T-helper 2 cell (primary cell): ENCODE results near the gene CDC5L.
"Not testable (repeated sequence)": the region's sequence is repeated elsewhere in the genome, so short reads cannot be mapped to it uniquely, and the experiment has no call there.

Experiments
- DNase-seq, 5 experiments: peaks; one replicate each; pipeline versions ENCODE4 v3.0.0 to v3.0.0-alpha.2; 2012 to 2022

The CDC5L gene

DNA sequence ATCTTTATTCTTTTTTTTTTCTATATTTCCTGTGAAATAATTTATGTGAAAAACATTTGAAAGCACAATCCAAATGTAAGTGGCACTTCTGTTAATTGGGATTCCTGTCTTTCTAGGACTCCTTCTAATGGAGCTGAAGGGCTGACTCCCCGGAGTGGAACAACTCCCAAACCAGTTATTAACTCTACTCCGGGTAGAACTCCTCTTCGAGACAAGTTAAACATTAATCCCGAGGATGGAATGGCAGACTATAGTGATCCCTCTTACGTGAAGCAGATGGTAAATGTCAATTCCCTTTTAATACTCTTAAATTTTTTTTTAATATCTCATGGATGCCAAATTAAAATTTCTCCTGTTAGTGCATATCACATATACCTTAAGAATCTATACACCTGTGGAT, 35.0 kb downstream of the CDC5L start:
- DNase-seq, result no peak

DNA sequence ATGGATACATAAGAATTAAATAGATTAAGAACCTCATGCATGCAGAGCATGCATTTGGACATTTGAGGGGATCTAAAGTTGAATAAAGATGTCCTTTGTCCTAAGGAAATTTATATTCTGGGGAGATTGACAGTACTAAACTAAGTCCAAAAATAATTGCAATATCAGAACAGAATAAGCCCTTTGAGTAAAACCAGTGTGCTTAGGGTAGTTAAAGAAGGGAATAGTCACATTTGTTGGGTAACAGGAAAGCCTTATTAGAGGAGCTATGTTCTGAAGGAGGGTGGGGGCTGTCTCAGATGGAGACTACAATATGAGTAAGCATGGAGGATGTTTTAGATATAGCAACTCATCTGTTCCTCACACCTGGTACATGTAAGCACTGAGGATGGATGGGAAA, 35.8 kb downstream of the CDC5L start:
- no peak for DNase-seq

DNA sequence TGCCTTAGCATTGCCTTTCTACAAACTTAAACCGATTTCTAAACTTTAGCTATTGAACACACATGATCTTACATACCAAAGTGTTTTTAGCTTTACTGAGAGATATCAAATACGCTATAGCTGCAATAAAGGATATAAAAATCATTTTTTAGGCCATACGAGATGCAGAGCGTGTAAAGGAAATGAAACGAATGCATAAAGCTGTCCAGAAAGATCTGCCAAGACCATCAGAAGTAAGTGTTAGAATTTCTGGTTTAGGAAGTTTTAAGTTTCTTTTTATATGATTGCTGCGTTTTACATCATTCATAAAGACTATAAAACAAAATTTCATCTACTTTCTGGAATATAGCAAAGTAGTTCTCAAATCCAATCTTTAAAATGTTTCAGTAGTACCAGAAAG, 38.4 kb downstream of the CDC5L start:
- DNase-seq, result no peak

DNA sequence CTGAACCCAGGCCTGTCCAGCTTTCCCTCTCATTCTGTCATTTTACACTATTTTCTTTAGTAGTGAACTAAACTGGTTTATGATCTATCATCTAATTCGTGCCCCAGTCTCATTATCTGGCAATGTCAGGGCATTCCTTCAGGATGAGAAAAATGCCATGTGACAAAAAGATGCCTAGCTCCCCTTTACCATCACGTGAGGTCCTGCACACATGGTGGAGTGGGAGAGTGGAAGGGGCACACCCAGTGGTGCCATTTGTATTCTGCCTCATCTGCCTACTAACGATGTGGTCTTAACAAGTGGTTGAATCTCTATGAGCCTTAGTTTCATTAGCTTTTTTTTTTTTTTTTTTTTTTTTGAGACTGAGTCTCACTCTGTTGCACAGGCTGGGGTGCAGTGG, 41.2 kb downstream of the CDC5L start:
- DNase-seq, result no peak

DNA sequence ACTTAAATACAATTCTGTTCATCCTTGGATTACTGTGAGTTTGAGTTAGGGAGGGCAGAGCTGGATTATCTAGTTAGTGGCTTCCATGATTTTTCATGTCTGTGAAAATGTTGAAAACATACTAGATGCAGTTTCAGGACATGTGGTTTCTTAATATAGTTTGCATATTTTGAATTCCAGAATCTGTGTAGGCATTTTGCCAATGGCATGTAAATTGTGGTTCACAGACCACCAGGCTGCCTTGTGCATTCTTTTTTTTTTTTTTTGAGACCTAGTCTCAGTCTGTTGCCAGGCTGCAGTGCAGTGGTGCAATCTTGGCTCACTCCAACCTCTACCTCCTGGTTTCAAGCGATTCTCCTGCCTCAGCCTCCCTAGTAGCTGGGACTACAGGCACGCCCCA, 42.8 kb downstream of the CDC5L start:
- no peak for DNase-seq

DNA sequence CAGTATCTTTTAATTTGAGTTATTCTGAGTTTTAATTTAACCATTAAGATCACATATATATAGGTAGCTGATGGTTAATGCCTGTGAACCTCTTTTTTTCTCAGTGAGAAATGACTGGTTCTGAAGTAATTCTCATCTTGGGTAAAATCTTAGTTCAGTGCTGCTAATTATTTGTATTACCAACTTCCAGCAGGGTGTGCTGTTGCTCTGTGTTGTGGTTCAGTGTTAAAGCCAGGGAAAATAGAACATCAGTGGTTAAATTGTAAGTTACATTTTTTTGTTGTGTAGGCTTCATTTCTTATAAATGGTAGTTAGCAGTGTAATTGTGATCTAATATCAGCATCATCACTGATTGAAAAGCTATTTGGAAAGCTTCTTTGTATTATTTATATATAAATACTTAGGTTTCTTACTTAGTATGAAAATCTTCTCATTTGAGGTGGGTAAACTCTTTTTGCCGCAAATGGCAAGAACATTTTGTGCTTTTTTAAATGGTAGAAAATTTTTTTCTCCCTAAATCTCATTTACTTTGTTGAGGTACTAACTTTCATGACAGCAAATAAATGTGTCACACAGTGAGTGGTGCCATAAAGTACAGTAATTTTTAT, 43.7 kb downstream of the CDC5L start:
- peak in 2 of 5 experiments; percentile 23 to 69 for DNase-seq

DNA sequence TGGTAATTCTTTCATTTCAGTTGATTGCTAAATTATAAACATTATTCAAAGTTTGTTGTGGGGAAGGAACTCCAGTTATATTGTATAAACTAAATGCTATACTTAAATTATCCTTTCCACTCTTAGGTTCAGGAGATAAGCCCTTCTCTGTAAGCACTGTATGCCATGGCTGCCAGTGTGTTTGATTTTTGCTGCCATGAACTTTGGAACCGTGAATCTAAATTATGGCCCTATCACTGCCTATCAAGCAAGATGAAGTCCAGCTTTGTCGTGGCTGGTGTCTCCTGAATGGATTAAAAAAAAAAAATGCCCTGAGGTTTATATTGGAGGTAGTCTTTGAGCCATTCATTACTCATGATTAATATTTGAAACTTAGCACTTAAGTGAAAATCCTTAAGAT, 44.7 kb downstream of the CDC5L start:
- no peak for DNase-seq

DNA sequence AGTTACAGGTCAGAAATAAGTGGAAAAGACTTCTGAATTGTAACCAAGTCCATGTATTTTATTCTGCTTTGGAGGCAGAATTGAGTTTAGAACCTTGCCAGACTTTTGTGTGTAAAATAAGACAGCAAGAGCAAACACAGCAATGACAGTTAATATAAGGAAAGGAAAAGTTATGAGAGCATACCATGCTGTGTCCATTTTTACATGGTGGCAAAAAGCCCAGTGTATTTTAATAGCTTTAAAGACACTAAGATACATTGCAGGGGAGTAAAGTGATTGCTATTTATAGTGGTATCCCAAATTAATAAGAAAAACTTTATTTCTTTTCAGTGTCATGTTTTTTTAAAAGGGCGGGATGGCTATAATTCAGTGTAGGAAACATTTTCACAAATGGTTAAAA, 45.2 kb downstream of the CDC5L start:
- no peak for DNase-seq

DNA sequence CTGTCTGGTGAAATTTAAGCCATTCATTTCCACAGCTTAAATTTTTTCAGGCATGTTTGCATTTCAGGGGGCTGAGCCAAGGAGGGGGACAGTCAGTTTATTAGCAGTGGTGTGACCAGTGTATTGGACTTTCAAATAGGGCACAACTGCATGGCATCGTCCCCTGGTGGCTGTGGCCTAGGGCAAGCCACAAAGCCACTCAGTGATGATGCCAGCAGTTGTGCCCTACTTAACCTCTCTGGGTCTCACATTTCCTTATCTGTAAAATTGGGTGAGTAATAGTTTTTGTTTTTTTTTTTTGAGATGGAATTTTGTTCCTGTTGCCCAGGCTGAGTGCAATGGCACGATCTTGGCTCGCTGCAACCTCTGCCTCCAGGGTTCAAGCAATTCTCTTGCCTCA, 48.0 kb downstream of the CDC5L start:
- DNase-seq, result no peak

DNA sequence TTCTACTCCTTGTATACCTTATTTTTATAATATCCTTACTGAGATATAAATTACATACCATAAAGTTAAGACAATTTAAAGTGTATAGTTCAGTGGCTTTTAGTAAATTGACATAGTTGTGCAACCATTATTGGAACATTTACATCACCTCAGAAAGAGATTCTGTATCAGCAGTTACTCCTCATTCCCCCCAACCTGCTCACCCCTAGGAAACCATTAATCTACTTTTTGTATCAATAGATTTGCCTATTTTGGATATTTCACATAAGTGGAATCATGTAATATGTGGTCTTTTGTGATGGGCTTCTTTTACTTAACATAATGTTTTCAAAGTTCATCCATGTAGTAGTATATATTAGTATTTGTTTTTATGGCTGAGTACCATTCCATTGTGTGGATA, 51.3 kb downstream of the CDC5L start:
- DNase-seq, result no peak

DNA sequence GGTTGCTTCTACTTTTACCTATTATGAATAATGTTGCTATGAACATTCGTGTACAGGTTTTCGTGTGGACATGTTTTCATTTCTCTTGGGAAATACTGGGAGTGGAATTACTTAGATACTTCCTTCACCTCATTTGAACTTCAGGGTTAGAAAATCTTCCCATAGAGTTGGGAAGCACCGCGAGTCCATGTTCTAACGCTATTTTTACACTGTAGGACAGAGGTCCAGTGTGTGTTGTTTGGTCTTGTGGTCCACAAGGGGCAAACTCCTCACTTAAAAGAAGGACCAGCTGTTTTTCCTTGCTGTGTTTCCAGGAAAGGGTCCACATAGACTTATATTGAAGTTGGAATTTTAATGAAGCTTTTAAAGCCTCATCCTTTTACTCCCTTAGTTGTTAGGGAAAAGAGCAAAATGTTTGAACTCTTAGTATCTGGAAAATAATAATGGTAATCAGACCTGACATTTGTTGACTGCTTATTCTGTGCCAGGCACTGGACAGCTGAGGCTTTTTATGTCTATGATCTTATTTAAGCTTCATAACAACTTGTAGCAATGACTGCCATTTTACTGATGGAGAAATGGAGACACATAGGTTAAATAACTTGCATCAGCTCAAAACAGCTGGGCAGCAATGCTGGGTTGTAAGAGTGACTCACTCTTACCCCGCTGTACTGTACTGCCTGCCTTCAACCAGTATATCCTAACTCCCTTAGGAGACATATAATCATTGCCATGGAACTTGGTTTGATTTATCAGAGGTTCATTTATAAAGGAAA, 52.0 kb downstream of the CDC5L start:
- DNase-seq, result no peak

DNA sequence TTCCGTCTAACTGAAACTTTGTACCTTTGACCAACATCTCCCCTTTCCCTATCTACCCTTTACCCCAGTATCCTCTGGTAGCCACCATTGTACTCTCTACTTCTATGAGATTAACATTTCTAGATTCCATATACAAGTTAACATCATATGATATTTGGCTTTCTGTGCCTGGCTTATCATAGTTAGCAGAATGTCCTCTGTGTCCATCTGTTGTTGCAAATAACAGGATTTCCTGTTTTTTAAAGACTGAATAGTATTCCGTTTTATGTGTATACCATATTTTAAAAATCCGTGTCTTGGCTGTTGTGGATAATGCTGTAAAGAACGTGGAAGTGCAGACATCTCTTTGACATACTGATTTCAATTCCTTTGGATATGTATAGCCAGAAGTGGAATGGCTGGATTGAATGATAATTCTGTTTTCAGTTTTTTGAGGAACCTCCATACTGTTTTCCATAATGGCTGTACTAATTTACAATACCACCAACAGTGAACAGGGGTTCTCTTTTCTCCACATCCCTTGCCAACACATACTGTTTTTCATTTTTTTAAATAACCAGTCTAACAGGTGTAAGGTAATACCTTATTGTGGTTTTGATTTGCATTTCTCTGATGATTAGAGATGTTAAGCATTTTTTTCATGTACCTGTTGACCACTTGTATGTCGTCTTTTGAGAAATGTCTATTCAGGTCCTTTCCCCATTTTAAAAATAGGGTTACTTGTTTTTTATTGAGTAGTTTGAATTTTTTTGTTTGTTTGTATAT, 53.8 kb downstream of the CDC5L start:
- no peak for DNase-seq

DNA sequence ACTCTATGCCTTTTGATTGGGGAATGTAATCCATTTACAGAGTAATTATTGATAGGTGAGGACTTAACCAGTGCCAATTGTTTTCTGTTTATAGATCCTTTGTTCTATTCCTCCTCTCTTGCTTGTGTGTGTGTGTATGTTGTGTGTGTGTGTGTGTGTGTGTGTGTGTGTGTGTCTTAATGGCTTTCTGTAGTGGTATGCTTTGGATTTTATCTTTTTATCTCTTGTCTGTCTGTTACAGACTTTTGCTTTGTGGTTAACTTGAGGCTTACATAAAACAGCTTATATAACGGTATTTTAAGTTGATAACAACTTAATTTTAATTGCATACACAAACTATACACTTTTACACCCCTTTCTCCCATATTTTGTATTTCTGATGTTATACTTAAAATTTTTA, 54.7 kb downstream of the CDC5L start:
- DNase-seq, result peak in 1 of 5 experiments; percentile 67

DNA sequence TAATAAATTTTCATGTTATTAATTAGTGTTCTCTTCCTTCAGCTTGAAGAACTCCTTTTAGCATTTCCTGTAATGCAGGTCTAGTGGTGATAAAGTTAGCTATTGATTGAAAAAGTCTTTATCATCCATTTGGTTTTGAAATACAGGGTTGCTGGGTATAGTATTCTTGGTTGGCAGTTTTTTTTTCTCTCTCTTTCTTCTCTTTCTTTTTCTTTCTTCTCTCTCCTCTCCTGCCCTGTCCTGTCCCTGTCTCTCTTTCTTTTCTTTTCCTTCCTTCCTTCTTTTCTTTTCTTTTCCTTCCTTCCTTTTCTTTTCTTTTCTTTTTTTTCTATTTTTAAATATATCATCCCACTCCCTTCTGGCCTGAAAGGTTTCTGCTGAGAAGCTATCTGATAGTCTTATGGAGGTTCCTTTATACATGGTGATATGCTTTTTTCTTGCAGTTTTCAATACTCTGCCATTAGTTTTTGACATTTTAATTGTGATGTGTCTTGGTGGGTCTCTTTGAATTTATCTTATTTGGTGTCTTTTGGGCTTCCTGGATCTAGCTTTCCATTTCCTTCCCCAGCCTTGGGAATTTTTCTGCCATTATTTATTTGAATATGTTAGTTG, 55.4 kb downstream of the CDC5L start:
- DNase-seq, result no peak

DNA sequence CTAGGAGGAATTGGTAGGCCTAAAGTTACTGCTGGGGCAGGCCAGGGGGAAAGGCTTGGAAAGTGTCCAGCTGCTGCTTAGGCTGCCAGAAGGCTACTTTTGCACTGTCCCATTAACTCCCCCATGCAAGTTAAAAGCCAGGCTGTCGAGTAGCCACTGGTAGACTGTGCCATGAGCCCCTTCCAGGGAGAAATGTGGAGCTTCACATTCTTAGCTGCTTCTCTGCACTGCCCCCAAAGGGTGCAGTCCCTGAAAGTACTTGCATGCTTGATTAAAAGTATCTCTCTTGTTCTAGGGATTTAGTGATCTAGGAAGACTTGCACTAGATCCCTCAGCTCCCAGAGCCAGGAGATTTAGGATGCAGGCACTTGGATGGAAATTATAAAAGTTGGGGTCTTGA, 57.3 kb downstream of the CDC5L start:
- DNase-seq, result no peak

DNA sequence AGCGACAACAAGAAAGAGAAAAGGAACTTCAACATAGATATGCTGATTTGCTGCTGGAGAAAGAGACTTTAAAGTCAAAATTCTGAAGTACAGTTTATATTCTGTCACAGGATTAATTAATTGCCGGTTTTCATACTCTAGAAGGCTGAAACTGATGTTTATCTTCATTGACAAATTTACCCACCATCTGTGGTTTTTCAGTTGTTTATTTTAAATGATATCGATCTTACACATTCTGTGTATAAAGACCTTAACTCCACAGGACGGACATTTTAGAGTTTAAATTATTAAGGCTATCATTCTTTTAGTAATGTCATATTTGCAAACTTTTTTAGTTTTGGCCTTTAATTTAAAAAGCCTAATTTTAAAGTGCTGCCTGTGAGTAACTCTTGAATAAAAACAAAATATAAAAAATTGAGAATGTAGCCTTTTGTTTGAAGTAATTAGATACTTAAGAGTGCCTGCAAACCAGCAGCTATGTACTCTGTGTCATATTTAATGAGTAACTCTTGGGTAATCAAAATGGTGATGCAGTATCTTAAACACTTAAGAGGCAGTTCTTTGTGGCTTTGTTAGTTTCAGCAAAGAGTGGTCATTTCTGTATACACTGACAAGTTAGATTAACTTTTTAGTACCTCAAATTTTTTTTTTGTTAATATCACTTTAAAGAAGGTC, 59.3 kb downstream of the CDC5L start:
- peak in 1 of 5 experiments; percentile 49 for DNase-seq

DNA sequence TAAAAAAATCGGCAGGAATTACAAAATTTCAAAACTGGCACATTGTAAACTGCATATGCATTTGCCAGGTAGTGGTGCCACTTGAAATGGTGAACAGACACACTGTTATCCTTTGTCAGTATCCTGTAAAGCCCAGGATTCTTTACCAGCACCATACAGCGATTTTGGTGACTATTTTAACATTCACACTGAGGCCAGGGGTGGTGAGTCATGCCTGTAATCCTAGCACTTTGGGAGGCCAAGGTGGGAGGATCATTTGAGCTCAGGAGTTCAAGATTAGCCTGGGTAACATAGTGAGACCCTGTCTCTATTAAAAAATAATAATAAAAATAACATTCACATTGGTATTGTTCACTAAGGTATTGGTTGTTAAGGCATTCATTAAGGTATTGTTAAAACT, 61.7 kb downstream of the CDC5L start:
- not testable (repeated sequence) for DNase-seq

DNA sequence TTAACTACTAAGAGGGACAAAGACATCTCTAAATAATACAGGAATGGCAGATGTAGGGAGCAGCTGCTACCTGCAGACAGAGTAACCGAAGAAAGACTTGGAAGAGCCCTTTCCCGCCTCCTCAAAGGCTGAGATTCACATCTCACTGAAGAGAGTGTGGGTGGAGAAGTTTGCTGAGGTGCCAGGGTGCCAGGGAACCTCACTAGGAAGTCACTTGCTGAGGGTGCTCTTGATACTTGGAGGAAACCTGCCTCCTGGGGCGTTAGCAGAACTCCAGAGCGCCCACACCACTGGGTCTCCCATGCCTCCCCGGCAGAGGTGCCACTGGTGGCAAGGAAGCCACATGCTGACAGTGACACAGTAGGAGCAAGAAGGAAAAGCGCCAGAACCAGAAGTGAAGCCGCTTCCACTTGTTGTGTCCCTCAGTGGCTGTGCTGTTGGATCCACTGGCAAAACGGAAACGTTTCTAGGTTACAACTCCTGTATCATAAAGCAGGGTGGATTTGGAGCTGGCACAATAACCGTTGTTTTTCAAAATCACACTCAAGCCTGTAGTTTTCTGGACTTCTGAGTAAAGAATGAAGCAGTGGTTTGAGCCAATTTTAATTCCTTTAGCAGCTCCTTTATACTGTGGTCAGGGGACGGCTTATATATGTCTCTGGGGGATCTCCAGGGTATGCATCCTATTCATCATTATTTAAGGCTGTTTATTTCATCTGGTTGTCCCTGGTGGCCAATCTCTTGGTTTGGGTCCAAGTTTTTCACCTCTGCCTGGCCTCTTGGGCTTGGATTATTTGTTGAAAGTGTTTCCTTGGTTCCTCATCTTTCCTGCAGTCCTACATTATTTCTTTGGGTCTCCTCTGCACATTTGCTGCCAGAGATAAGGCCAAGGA, 64.5 kb downstream of the CDC5L start:
- no peak for DNase-seq

DNA sequence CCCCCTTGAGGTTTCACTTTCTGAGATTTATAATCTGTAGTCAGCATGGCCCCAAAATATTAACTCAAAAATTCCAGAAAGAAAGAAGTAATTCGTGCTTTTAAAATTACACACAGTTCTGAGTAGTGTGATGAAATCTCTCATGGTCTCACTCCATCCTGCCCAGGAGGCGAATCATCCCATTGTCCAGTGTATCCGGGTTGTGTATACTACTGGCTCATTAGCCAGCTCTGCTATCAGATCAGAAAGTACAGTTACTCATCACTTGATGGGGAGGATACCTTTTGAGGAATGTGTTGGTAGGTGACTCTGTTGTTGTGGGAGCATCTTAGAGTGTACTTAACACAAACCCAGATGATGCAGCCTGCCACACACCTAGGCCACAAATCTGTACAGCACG, 65.2 kb downstream of the CDC5L start:
- DNase-seq, result no peak

DNA sequence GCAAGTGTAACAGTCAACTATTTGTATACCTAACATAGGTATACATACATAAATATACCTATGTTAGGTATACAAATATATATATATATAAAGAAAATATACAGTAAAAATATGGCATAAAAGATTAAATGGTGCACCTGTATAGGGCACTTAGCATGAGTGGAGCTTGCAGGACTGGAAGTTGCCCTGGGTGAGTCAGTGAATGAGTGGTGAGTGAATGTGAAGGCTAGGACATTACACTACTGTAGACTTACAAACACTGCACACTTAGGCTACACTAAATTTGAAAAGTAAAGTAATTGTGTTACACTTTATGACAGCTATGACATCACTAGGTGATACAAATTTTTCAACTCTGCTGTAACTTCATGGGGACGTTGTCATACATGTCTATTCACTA, 65.6 kb downstream of the CDC5L start:
- no peak for DNase-seq

DNA sequence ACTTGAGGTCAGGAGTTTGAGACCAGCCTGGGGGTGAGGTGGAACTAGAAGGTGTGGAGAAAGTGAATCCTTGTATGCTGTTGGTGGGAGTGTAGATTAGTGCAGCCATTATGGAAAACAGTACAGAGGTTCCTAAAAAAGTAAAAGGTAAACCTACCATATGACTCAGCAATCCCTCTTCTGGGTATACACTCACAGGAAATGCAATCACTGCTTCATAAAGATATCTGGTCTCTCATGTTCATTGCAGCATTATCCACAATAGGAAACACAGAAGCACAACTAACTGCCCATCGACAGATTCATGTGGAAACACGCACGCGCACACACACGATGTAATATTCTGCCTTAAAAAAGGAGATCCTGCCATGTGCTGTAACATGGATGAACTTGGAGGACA, 66.7 kb downstream of the CDC5L start:
- DNase-seq, result no peak
